SU-DHL-6 (cell line): Measurements from ENCODE around the gene CHST13.

Experiments
- H2AFZ ChIP-seq: fragments of 200-600 bp; sonication (generic); 2 replicates; pipeline ENCODE4 v1.6.1; 2014; ENCODE audit warnings: low read depth, mild to moderate bottlenecking, moderate library complexity, mixed read lengths, antibody characterized with exemption, low read length; ENCODE audit not compliant: severe bottlenecking
- H3F3A ChIP-seq: fragments of 200-600 bp; shearing (Covaris generic); 2 replicates; pipeline ENCODE4 v1.6.0; 2016; ENCODE audit warnings: antibody characterized with exemption, mild to moderate bottlenecking; ENCODE audit not compliant: insufficient read depth
- H3K27ac ChIP-seq: fragments of 200-600 bp; sonication (generic); 2 replicates; pipeline ENCODE4 v1.5.1; 2016; ENCODE audit warnings: low read depth, mild to moderate bottlenecking, low read length, moderate library complexity, mixed read lengths
- H3K27me3 ChIP-seq: fragments of 200-600 bp; sonication (generic), shearing (Covaris generic); 2 replicates; pipeline ENCODE4 v1.6.0; 2014; ENCODE audit warnings: mild to moderate bottlenecking, low read length
- H3K36me3 ChIP-seq: fragments of 200-600 bp; sonication (generic); 2 replicates; pipeline ENCODE4 v1.6.1; 2014; ENCODE audit warnings: mild to moderate bottlenecking, low read length, mixed read lengths
- H3K4me2 ChIP-seq: fragments of 300-600, 200-600 bp; shearing (Covaris generic), sonication (generic); 2 replicates; pipeline ENCODE4 v1.6.0; 2014; ENCODE audit warnings: low read length, low read depth, mild to moderate bottlenecking; ENCODE audit not compliant: poor library complexity, severe bottlenecking
- H3K4me3 ChIP-seq: fragments of 200-600 bp; sonication (generic); 2 replicates; pipeline ENCODE4 v1.5.1; 2014; ENCODE audit warnings: antibody characterized with exemption, low read length, mild to moderate bottlenecking, mixed read lengths; ENCODE audit not compliant: insufficient read depth, poor library complexity, severe bottlenecking
- H3K79me2 ChIP-seq: fragments of 200-600 bp; sonication (generic); 2 replicates; pipeline ENCODE4 v1.6.1; 2014; ENCODE audit warnings: mild to moderate bottlenecking, low read length, moderate library complexity; ENCODE audit not compliant: insufficient read depth
- H3K9ac ChIP-seq: fragments of 200-600 bp; sonication (generic); 2 replicates; pipeline ENCODE4 v1.7.0; 2014; ENCODE audit warnings: mild to moderate bottlenecking, low read length
- H3K9me2 ChIP-seq: fragments of 200-600 bp; sonication (generic); replicated peaks from 2 replicates; pipeline ENCODE4 v1.6.1; 2014; ENCODE audit warnings: low read length; ENCODE audit not compliant: insufficient read depth
- H3K9me3 ChIP-seq: fragments of 200-600 bp; sonication (generic); 2 replicates; pipeline ENCODE4 v1.6.1; 2014; ENCODE audit warnings: low read length, mixed read lengths; ENCODE audit not compliant: insufficient read depth
- H4K20me1 ChIP-seq: fragments of 200-600 bp; sonication (generic); 2 replicates; pipeline ENCODE4 v1.6.1; 2014; ENCODE audit warnings: low read depth, mild to moderate bottlenecking, antibody characterized with exemption, low read length, moderate library complexity, mixed read lengths
- CTCF ChIP-seq: fragments of 200-600 bp; sonication (generic); IDR thresholded peaks from one replicate; pipeline ENCODE4 v1.5.1; 2017; ENCODE audit warnings: antibody characterized with exemption, mild to moderate bottlenecking, low read length, moderate library complexity; ENCODE audit not compliant: insufficient read depth, poor library complexity, severe bottlenecking
- EZH2phosphoT487 ChIP-seq: fragments of 200-600 bp; sonication (generic), shearing (Covaris generic); conservative IDR thresholded peaks from 2 replicates; pipeline ENCODE4 v1.6.1; 2018; ENCODE audit warnings: mild to moderate bottlenecking, antibody characterized with exemption, low read length, moderate library complexity, mixed read lengths

Gene CHST13

DNA sequence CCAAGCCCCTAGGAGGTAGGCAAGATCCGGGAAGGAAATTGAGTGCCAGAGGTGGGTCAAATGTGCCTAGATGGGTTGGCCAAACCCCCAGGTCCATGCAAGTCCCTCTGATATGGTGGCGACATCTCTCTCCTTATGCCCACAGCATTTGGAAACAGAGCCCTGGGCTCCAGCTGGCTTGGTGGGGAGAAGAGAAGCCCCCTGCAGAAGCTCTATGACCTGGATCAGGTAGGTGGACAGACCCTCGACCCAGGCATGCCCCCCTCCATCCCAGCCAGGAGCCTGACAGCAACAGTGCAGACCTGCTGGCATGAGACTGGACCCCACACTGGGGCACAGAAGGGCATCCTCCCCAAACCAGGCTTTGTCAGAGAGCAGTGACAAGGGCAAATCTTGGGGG lies 12.2 kb downstream of the CHST13 start:
- no peaks in the 10 kb centered on the region for H3K27me3 ChIP-seq
- H4K20me1 ChIP-seq = no peaks in the 10 kb centered on the region
- H3F3A ChIP-seq = no peaks in the 10 kb centered on the region
- no peak overlapping the region for H3K9ac ChIP-seq
- TF ChIP-seq CTCF (no peak), EZH2phosphoT487 (no peak)
- H3K79me2 ChIP-seq = no peaks in the 10 kb centered on the region
- H2AFZ ChIP-seq = no peak overlapping the region
- H3K4me2 ChIP-seq = no peak overlapping the region
- no peaks in the 10 kb centered on the region for H3K9me2 ChIP-seq
- H3K9me3 ChIP-seq = no peaks in the 10 kb centered on the region
- no peaks in the 10 kb centered on the region for H3K36me3 ChIP-seq
- no peak overlapping the region for H3K27ac ChIP-seq
- H3K4me3 ChIP-seq = no peak overlapping the region

GRCh38 chr3:126537116-126537729 lies 13.3 kb downstream of the CHST13 start:
- H3F3A ChIP-seq = no peaks in the 10 kb centered on the region
- no peak overlapping the region for H2AFZ ChIP-seq
- no peak overlapping the region for H3K9ac ChIP-seq
- TF ChIP-seq CTCF = no peak
- TF ChIP-seq EZH2phosphoT487 = no peak
- no peaks in the 10 kb centered on the region for H3K79me2 ChIP-seq
- H3K4me2 ChIP-seq = no peak overlapping the region
- no peaks in the 10 kb centered on the region for H3K36me3 ChIP-seq
- no peak overlapping the region for H3K27ac ChIP-seq
- H3K27me3 ChIP-seq = no peaks in the 10 kb centered on the region
- H3K9me3 ChIP-seq = no peaks in the 10 kb centered on the region
- H4K20me1 ChIP-seq = no peaks in the 10 kb centered on the region
- no peak overlapping the region for H3K4me3 ChIP-seq
- no peaks in the 10 kb centered on the region for H3K9me2 ChIP-seq

GRCh38 chr3:126537730-126538281 lies 13.9 kb downstream of the CHST13 start:
- no peaks in the 10 kb centered on the region for H4K20me1 ChIP-seq
- no peaks in the 10 kb centered on the region for H3K9me3 ChIP-seq
- H3K36me3 ChIP-seq = no peaks in the 10 kb centered on the region
- H3K4me3 ChIP-seq = no peak overlapping the region
- H3K9ac ChIP-seq = no peak overlapping the region
- no peak overlapping the region for H3K27ac ChIP-seq
- H2AFZ ChIP-seq = no peak overlapping the region
- H3K27me3 ChIP-seq = no peaks in the 10 kb centered on the region
- no peak overlapping the region for H3K4me2 ChIP-seq
- H3K79me2 ChIP-seq = no peaks in the 10 kb centered on the region
- no peak for TF ChIP-seq EZH2phosphoT487
- TF ChIP-seq CTCF = no peak
- H3F3A ChIP-seq = no peaks in the 10 kb centered on the region
- no peaks in the 10 kb centered on the region for H3K9me2 ChIP-seq
